ENCODE data around the gene IMP4.

Gene IMP4

GRCh38 chr2:130345611-130346010 is 2.9 kb downstream of the IMP4 start:
- ChIA-PET POLR2A (no interaction called here), CTCF (no interaction called here)
- Histone ChIP-seq H3K4me1 (ENCODE audit: control insufficient read depth, insufficient read depth, low read length) (no peaks in the 10 kb centered on the region), H3K36me3 (ENCODE audit: control insufficient read depth in 2 of 2, insufficient read depth in 1 of 2, low read length in 2 of 2) (peaks cover 11 to 55% of the 10 kb centered on the region in 2 experiments; a peak in 2 of 3 replicates), H3K27ac (ENCODE audit: extremely low read depth, low read depth, low read length) (no peak overlapping the region), H3K4me3 (ENCODE audit: low read depth, low read length) (no peak overlapping the region), H3K9me3 (ENCODE audit: control insufficient read depth, insufficient read depth, low read depth, low read length) (no peaks in the 10 kb centered on the region)
- TF ChIP-seq CTCF (tag by site-specific recombination; IDR thresholded peaks at IDR 0.05) (no peak), REPIN1 (tag by site-specific recombination; IDR thresholded peaks at IDR 0.05; ENCODE audit: low read depth) (no peak), ZBTB10 (tag by site-specific recombination; IDR thresholded peaks at IDR 0.05) (no peak), PRDM2 (tag by site-specific recombination; IDR thresholded peaks at IDR 0.05; ENCODE audit: borderline replicate concordance) (no peak), BCL11A (tag by site-specific recombination; IDR thresholded peaks at IDR 0.05; ENCODE audit: low read depth) (no peak), ZSCAN4 (tag by site-specific recombination; IDR thresholded peaks at IDR 0.05) (no peak), ZNF148 (tag by site-specific recombination; IDR thresholded peaks at IDR 0.05; ENCODE audit: borderline replicate concordance) (no peak), ZNF670 (tag by site-specific recombination; IDR thresholded peaks at IDR 0.05; ENCODE audit: low read depth) (no peak)

- CTCF ChIA-PET = no interaction called here
- POLR2A ChIA-PET = no interaction called here
- Histone ChIP-seq H3K27ac (ENCODE audit: extremely low read depth, low read depth, low read length) (no peak overlapping the region), H3K36me3 (ENCODE audit: control insufficient read depth in 2 of 2, insufficient read depth in 1 of 2, low read length in 2 of 2) (peaks cover 11 to 53% of the 10 kb centered on the region in 2 experiments; a peak in 2 of 3 replicates), H3K4me3 (ENCODE audit: low read depth, low read length) (no peak overlapping the region), H3K9me3 (ENCODE audit: control insufficient read depth, insufficient read depth, low read depth, low read length) (no peaks in the 10 kb centered on the region), H3K4me1 (ENCODE audit: control insufficient read depth, insufficient read depth, low read length) (no peaks in the 10 kb centered on the region)
- TF ChIP-seq ZNF23 (tag by site-specific recombination; IDR thresholded peaks at IDR 0.05; ENCODE audit: borderline replicate concordance) (no peak), ZNF830 (tag by site-specific recombination; IDR thresholded peaks at IDR 0.05; ENCODE audit: low read depth) (no peak), ZNF169 (tag by site-specific recombination; IDR thresholded peaks at IDR 0.05) (no peak), ZNF621 (tag by site-specific recombination; IDR thresholded peaks at IDR 0.05) (no peak), ZSCAN5A (tag by site-specific recombination; IDR thresholded peaks at IDR 0.05) (no peak), ZNF544 (tag by site-specific recombination; IDR thresholded peaks at IDR 0.05) (no peak), ZBTB10 (tag by site-specific recombination; IDR thresholded peaks at IDR 0.05) (no peak)
Observed at GRCh38 chr2:130346041-130346740, 3.5 kb downstream of the IMP4 start.
